Measurements from ENCODE around the gene ATP5IF1.

The ATP5IF1 gene

DNA sequence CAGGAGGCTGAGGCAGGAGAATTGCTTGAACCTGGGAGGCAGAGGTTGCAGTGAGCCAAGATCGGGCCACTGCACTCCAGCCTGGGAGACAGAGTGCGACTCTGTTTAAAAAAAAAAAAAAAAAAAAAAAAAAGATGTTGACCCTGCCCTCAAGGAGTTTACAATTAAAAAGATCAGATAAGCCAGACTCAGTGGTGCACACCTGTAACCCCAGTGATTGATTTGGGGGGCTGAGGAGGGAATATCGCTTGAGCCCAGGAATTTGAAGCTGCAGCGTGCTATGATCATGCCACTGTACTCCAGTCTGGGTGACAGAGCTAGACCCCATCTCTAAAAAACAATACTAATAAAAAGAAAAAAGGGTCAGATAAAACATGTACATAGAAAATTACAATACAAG lies 21.8 kb downstream of the ATP5IF1 start:
- no peak for DNase-seq (ENCODE audit: low read depth)
- no peak overlapping the region for H3K4me3 ChIP-seq (ENCODE audit: low read depth, low read length)
- no peak for TF ChIP-seq CTCF (IDR thresholded peaks at IDR 0.05; ENCODE audit: control insufficient read depth, extremely low read depth, insufficient read depth)

DNA sequence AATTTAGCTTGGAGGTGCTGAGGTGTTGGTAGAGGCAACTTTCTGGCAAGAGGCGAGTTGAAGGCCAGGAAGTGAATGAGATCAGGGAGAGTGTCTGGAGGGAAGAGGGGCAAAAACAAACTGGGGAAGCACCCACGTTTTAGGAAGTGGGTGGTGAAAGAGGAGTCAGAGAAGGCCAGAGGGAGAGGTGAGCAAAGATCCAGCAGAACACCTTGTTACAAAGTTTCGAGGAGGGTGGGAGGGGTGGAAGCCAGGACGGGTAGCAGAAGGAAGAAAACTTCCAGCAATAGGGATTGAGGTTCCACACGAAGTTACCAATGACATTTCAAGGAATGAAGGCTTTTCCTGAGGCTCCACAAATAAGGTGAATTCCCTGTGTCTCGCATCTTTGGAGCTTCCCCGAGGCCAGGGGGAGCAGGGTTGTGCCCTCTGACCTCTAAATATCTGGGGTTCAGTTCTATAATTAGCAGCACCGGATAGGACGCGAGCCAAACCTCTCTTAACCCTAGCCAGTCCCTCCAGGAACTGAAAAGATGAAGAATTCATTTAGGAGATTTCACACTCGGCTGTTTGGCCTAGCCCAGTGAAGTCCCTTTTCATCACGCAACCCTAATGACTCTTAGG lies 22.8 kb downstream of the ATP5IF1 start:
- TF ChIP-seq CTCF (IDR thresholded peaks at IDR 0.05; ENCODE audit: control insufficient read depth, extremely low read depth, insufficient read depth), result no peak
- peak overlapping the region; percentile 94 for H3K4me3 ChIP-seq (ENCODE audit: low read depth, low read length)
- no peak for DNase-seq (ENCODE audit: low read depth)

- peak; percentile 93 for DNase-seq (ENCODE audit: low read depth)
- no peak for TF ChIP-seq CTCF (IDR thresholded peaks at IDR 0.05; ENCODE audit: control insufficient read depth, extremely low read depth, insufficient read depth)
Measured at GRCh38 chr1:28259252-28259933, 23.5 kb downstream of the ATP5IF1 start, which contains the start of gene SESN2. SESN2 (plus strand) TSS chr1:28259518; CDS start chr1:28259848, 330 bp downstream.

DNA sequence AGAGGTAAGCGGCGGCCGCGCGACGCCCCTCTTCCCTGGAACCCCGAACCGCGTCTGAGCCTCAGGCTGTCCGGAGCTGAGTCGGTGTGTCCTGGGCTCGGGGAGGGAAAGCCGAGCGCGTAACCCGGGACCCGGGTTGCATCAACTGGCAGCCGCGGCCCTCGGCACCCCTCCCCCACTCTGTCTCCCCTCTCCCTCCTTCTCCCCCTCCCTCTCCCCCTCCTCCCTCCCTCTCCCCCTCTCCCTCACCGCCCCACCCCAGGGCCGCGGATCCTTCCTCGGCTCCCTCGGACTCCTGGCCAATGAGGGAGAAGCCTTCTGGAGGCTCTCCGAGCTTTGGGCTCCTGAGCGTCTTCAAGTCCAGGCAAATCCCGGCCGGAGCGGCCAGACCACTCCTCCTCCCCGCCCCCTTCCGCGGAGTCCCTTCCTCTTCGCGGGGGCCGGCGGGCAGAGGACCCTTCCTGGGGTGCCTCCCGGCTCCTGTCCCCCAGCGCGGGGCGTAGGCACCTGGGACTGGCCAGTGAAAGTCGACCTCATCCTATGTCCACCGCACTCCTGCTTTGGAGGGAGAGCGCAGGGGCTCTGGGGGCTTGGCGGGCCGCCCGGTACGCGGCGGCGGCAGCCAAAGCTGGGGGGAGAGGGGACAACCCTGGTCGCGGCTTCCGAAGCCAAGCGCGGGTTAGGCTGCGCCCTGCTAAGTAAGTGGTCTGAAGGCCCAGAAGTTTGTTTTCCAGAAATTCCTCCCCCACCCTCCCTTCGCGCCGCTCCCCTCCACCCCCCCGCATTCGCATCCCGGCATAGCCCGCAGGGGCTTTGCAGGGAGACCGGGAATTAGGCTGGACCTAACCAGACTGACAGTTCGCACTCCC lies 24.2 kb downstream of the ATP5IF1 start:
- peak overlapping the region; percentile 94 for H3K4me3 ChIP-seq (ENCODE audit: low read depth, low read length)
- peak; percentile 71 for DNase-seq (ENCODE audit: low read depth)
- TF ChIP-seq CTCF (IDR thresholded peaks at IDR 0.05; ENCODE audit: control insufficient read depth, extremely low read depth, insufficient read depth), result no peak

More at GRCh38 chr1:28259252-28259933, 23.5 kb downstream of the ATP5IF1 start, which contains the start of gene SESN2:
- peak within 1 kb of the TSS; percentile 94 for H3K4me3 ChIP-seq (ENCODE audit: low read depth, low read length)

GRCh38 chr1:28260803-28261174 lies 24.9 kb downstream of the ATP5IF1 start:
- no peak for DNase-seq (ENCODE audit: low read depth)
- no peak for TF ChIP-seq CTCF (IDR thresholded peaks at IDR 0.05; ENCODE audit: control insufficient read depth, extremely low read depth, insufficient read depth)
- peak overlapping the region; percentile 94 for H3K4me3 ChIP-seq (ENCODE audit: low read depth, low read length)

GRCh38 chr1:28264897-28265296 lies 29.0 kb downstream of the ATP5IF1 start:
- H3K4me3 ChIP-seq (ENCODE audit: low read depth, low read length), result no peak overlapping the region
- TF ChIP-seq CTCF (IDR thresholded peaks at IDR 0.05; ENCODE audit: control insufficient read depth, extremely low read depth, insufficient read depth), result no peak
- DNase-seq (ENCODE audit: low read depth), result no peak

Measured in LNCaP clone FGC (cell line).